Keratinocyte (primary cell): ENCODE measurements around the gene BSPRY.

Experiments
- EZH2 ChIP-seq: IDR thresholded peaks from one replicate; pipeline ENCODE4 v1.6.1; 2012; ENCODE audit warnings: inconsistent platforms, mild to moderate bottlenecking, low read length, moderate library complexity
- TF ChIP-seq, protein P1 (sequence below), 3 experiments: IDR thresholded peaks in 1 of 3; conservative IDR thresholded peaks in 1 of 3; optimal IDR thresholded peaks in 1 of 3; 2 replicates in 2 of 3; 3 replicates in 1 of 3; pipeline versions ENCODE3 to v1.5.1; 2011; ENCODE audit warnings: low read length in 3 of 3, mild to moderate bottlenecking in 3 of 3, moderate library complexity in 2 of 3, control low read depth in 1 of 3, inconsistent platforms in 1 of 3; ENCODE audit not compliant: insufficient read depth in 2 of 3; ENCODE audit errors: extremely low read depth in 1 of 3

DNA sequence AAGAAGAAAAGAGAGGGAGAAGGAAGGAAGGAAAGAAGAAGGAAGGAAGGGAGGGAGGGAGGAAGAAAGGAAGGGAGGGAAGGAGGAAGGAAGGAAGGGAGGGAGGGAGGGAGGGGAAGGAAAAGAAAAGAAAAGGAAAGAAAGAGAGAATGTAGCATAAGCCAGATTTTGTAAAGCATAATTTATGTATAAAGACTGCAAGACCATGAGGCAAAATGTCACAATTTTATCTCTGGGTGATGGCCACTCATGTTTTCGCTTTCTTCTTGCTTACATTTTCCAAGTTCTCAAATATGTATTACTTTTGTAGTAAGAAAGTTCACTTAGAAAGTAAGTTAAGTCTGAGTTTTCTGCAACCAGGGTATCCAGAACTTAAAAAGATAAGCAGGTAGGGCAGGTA is 42.8 kb upstream of the BSPRY start:
- TF ChIP-seq, protein P1, sequence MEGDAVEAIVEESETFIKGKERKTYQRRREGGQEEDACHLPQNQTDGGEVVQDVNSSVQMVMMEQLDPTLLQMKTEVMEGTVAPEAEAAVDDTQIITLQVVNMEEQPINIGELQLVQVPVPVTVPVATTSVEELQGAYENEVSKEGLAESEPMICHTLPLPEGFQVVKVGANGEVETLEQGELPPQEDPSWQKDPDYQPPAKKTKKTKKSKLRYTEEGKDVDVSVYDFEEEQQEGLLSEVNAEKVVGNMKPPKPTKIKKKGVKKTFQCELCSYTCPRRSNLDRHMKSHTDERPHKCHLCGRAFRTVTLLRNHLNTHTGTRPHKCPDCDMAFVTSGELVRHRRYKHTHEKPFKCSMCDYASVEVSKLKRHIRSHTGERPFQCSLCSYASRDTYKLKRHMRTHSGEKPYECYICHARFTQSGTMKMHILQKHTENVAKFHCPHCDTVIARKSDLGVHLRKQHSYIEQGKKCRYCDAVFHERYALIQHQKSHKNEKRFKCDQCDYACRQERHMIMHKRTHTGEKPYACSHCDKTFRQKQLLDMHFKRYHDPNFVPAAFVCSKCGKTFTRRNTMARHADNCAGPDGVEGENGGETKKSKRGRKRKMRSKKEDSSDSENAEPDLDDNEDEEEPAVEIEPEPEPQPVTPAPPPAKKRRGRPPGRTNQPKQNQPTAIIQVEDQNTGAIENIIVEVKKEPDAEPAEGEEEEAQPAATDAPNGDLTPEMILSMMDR (optimal IDR thresholded peaks at IDR 0.05 in 1 of 3, IDR thresholded peaks at IDR 0.05 in 1 of 3, conservative IDR thresholded peaks at IDR 0.05 in 1 of 3; ENCODE audit: extremely low read depth in 1 of 3, insufficient read depth in 2 of 3, low read length in 3 of 3): no peak
- TF ChIP-seq EZH2: no peak
